ENCODE measurements around the gene NUDT2.
"Not testable (repeated sequence)": the region's sequence is repeated elsewhere in the genome, so short reads cannot be mapped to it uniquely, and the experiment has no call there.

NUDT2 gene

DNA sequence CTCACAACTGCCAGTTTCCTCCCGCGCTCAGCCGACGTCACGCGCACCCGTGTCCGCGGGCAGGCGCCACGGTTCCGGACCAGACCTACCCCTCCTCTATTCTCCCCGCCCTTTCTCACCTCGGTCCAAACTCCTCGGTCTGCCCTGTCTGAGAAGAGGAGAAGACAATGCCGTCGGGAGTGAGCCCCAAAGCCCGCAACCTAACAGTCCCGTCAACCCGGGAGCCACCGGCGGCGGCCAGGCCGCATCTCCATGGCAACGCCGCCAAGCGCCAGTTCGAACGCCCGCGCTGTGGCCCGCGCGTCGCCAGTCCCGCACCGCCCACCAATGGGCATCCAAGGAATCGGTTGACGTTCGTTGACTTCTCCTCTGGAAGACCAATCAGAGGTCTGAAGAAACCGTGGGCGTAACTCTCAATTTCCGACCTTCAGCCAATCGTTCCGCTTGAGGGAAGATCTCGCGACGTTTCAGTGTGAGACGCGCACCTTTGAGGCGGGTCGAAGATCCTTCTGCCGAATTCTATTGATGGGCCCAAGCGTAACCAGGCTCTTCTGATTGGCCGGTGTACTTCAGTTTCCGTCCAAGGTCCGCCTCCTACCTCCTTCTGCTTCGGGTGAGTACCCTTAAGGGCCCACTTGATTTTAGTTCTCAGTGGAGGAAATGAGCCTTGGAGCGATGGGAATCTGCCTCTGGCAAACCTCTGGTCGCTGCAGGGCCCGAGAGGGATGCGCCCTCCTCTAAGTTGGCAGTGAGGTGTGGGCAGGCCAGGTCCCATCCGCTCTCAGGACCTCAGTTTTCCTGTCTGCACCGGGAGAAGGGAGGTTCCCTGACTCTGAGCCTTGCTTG is at the start of gene NUDT2, which contains the start of gene KIF24:
NUDT2 (plus strand) TSS at position 583 of the 846 bp plus-strand sequence. CDS start 9,471 bp downstream, outside the sequence.
KIF24 (minus strand) TSS at position 282 of the 846 bp plus-strand sequence. CDS start 17,922 bp downstream, outside the sequence.
- peak; percentile 89 to 90 for DNase-seq (ENCODE audit: low read depth in 2 of 2, low spot score in 1 of 2)

DNA sequence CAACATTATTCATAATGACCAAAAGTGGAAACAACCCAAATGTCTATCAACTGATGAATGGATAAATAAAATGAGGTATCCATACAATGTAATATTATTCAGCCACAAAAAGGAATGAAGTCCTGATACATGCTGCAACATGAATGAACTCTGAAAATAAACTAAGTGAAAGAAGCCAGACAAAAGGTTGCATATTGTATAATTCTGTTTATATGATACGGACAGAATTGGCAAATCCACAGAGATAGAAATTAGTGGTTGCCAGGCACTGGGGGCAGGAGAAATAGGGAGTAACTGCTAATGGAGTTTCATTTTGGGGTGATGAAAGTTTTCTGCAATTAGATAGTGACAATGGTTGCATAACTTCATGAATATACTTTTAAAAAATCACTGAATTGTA is 47.3 kb upstream of the NUDT2 start:
- no peak for DNase-seq (ENCODE audit: low read depth in 2 of 2, low spot score in 1 of 2)

DNA sequence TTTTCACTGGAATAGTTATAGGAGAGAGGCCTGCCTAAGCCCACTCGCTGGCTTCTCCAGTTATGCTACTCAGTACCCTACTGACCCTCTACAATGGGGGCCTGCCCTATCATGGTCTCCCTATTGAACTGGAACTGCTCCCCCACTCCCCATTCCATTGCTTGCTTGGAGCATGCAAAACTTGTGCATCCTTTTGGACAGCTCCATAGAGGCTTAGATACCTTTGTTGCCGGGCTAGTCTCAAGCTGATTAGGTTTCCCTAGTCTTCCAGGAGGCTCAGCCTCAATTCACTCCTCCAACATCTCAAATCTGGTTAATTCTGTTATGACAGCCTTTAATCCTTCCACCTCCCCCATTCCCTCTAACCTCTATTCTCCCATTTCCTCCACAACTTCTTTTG is 40.2 kb upstream of the NUDT2 start:
- no peak for DNase-seq (ENCODE audit: low read depth in 2 of 2, low spot score in 1 of 2)

DNA sequence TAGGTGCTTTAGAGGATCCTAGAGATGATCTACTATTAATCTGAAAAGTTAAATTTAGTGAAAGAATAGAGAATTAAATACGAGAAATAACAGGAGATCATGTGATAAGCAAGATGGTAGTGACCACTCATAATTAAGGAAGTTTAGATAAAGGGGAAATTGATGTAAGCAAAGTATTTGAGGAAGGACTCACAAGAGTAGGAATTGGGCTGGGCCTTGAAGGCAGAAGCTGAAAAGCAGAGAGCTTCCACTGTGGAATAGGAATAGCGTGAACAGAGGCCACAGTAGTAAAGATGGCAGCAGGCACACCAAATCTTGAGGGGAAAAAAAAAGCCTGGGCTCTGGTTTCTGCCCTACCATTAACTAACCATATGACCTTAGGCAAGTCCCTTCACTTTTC is 38.3 kb upstream of the NUDT2 start:
- no peak for DNase-seq (ENCODE audit: low read depth in 2 of 2, low spot score in 1 of 2)

DNA sequence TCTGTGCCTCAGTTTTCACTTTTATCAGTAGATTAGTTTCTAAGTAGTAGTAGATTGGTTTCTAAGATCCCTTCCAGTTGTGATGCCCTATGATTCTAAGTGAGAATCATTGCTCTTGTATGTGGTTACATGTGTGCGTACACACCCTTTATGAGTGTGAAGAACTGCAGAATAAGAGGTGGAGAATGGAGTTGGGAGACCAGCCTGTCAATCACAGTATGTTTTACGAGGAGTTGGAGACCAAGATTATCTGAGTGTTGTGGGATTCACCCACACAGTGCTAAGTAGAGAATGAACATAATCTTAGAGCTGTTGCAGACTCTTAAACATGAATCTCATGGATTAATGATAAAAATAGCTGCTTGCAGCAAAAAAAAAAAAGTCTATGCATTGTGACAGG is 37.9 kb upstream of the NUDT2 start:
- no peak for DNase-seq (ENCODE audit: low read depth in 2 of 2, low spot score in 1 of 2)

DNA sequence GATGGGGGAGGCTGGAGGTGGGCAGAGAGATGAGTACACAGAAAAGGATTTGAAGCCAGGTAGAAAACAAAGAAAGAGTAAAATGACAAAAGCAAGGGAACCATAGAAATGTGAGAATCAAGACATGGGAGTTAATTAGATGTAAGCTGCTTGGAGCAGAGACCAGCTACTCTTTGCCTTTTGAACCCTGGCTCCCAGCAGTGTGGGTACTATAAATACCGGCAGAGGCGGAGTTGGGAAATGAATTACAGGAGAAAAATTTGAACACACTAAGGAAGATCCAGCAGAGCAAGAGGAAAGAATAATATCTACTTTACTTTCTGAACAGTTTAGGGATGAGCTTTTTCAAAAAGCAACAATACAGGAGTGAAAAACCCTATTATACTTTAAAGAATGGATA is 36.8 kb upstream of the NUDT2 start:
- no peak for DNase-seq (ENCODE audit: low read depth in 2 of 2, low spot score in 1 of 2)

DNA sequence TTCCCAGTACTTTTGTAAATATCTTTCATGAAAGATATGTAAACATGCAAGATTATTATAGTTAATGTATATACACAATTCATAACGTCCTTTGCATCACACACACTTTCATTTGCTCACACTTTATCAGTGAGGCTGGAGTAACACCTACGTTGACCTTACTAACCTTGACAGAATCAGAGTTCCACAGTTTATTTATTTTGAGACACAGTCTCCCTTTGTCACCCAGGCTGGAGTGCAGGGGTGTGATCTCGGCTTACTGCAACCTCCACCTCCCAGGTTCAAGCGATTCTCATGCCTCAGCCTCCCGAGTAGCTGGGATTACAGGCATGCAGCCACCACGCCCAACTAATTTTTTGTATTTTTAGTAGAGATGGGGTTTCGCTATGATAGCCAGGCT is 28.3 kb upstream of the NUDT2 start:
- DNase-seq (ENCODE audit: low read depth in 2 of 2, low spot score in 1 of 2): not testable (repeated sequence)

DNA sequence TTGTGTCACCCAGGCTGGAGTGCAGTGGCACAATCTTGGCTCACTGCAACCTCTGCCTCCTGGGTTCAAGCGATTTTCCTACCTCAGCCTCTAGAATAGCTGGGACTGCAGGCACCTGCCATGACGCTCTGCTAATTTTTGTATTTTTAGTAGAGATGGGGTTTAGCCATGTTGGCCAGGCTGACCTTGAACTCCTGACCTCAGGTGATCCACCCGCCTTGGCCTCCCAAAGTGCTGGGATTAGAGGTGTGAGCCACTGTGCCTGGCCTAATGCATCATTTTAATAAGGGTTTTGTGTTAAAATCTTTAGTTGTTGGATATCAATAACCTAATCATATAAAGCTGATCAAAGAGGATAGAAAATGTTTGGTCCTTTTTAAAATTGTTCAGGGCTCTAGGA is 21.1 kb upstream of the NUDT2 start:
- DNase-seq (ENCODE audit: low read depth in 2 of 2, low spot score in 1 of 2): not testable (repeated sequence)

DNA sequence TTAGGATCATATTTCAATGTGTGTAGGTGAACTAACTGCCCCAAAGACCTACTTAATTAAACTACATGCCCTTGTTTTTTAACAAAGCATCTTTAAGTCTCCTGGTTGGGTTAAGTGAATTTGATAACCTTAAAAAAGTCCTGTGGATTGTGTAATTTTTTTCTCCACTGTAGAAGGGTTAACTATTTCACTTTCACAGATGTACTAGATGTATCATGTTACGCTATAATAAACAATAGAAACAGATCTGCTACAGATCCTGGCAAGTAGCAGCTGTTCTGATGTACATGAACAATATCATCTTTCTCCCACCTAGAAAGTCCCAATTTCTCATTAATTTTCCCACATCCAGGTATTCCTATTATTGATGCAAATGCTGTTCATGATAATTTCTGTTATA is 19.2 kb upstream of the NUDT2 start:
- DNase-seq (ENCODE audit: low read depth in 2 of 2, low spot score in 1 of 2): no peak

DNA sequence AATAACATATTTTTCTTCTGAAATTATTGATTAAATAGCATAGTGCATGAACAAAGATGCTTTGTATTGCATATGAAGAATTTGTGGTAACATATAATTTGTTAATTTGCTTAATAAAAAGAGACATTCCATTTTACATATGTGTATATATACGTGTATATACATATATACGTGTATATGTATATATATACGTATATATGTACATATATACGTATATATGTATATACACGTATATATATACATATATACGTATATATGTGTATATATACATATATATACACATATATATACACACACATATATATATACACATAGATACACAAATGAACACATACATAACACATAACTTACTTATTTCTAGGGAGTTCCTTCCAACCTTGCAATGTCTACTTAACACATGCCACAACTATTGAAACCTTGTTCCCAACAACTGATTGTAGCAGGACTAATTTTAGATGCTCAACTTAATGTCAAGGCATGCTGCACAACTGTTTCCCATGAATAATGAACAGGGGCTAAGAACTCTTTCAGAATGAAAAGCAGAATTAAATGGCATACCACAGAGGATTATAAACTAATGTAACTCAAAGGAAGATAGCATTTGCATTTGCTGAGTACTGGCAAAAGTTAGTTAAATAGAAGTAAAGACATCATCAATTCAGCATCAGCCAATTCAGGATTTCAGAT is 17.7 kb upstream of the NUDT2 start:
- no peak for DNase-seq (ENCODE audit: low read depth in 2 of 2, low spot score in 1 of 2)

DNA sequence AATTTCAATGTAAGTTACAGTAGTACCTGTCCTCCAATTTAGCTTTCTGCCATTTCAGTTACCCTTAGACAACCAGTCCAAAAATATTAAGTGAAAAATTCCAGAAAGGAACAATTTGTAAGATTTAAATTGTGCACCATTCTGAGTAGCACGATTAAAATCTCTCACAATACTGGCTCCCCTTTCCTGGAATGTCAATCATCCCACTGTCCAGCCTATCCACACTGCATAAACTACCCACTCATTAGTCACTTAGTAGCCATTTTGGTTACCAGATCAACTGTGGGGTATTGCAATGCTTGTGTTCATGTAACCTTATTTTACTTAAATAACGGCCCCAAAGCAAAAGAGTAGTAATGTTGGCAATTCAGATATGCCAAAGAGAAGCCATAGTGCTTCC is 11.9 kb upstream of the NUDT2 start:
- no peak for DNase-seq (ENCODE audit: low read depth in 2 of 2, low spot score in 1 of 2)

DNA sequence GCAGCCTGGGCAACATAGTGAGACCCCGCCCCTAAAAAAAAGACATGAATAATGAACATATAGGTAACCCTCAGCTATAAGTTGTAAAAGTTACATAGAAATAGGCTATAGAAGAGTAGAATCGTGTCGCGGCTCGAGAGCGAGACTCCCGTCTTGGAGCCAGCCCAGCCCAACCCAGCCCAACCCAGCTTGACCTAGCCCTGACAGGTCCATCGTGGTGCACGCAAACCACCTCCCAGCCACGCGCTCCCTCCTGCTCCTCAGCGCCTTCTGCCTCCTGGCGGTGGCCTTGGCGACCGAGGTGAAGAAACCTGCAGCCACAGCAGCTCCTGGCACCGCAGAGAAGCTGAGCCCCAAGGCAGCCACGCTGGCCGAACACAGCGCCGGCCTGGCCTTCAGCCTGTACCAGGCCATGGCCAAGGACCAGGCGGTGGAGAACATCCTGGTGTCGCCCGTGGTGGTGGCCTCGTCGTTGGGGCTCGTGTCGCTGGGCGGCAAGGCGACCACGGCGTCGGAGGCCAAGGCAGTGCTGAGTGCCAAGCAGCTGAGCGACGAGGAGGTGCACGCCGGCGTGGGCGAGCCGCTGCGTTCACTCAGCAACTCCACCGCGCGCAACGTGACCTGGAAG is 11.1 kb upstream of the NUDT2 start:
- DNase-seq (ENCODE audit: low read depth in 2 of 2, low spot score in 1 of 2): no peak

DNA sequence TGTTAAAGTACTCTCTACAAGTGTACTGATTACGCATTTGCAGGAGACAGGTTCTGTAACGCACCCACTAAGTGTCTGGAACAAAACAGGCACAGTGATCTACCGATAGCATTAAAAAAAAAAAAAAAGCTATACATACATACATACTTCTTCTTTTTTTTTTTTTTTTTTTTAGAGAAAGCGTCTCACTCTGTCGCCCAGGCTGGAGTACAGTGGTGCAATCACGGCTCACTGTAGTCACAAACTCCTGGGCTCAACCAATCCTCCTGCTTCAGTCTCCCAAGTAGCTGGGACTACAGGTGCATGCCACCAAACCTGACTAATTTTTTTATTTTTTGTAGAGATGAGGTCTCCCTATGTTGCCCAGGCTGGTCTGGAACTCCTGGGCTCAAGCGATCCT is 7.9 kb upstream of the NUDT2 start:
- no peak for DNase-seq (ENCODE audit: low read depth in 2 of 2, low spot score in 1 of 2)

DNA sequence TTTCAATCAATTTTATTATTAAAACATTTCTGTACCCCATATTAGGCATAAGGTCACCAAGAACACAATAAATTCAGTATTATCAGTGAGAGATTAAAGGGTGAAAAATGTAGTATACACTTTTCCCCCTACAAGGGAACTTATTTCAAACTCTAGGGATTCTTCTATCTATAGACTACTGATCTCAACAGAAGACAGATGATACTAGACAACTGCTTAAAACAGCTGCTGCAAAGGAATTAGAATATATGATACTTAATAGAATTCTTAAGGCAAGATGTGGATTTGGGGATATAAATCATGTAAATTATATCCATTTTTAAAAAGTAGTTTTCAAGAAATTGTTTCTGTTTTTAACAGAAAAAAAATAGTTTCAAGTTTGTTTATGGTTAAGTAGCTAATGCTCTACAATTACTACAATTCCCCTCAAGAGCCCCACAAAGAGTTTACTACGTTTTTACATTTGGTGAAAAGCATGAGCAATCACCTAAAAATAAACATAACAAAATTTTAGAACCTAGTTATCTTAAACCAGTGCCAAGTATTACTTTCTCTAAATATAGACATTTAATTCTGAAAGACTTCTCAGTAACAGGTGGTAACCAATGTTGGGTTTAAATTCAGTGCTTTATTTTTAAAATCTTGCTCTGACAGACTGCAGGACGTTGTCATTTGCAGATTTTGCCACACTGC is 6.3 kb upstream of the NUDT2 start:
- no peak for DNase-seq (ENCODE audit: low read depth in 2 of 2, low spot score in 1 of 2)

DNA sequence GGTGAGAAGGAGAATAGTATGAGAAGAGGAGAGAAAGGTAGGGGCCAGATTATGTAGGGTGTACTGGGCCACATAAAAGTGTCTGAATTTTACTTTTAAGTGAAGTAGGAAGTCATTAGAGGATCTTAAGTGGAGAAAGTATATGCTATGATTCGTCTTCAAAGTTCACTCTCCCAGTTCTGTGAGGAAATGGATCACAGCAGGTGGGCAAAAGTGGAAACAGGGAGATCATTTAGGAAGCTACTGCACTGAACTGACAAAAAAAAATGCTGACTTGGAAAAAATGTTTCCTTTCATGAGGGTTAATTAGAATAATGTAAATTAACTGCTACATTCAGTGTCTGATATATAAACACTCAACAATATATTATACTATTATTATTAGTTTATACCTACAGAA is 2.7 kb upstream of the NUDT2 start:
- no peak for DNase-seq (ENCODE audit: low read depth in 2 of 2, low spot score in 1 of 2)

DNA sequence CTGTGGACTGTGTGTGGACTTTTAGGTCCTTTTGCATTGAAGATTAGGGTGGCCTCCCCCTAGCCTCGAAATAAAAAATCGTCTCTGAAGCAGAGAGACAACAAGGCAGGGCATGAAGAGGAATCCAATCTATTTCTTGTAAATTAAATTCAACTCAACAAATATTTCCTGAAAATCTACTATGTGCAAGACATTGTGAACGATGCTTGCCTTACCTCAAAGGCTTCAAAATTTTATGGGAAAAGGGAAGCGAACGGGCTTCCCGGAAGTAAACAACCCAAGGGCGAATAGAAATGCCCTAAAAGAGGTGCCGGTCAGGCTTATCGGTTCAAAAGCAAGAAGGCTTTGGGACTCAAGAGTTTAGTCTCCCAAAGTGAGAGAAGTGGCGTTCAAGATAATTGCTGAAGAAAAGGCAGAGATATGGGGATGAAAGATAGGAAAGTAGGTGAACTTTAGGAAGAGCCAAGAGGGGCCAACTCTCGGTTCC is 826 bp upstream of the NUDT2 start:
- DNase-seq (ENCODE audit: low read depth in 2 of 2, low spot score in 1 of 2): no peak

DNA sequence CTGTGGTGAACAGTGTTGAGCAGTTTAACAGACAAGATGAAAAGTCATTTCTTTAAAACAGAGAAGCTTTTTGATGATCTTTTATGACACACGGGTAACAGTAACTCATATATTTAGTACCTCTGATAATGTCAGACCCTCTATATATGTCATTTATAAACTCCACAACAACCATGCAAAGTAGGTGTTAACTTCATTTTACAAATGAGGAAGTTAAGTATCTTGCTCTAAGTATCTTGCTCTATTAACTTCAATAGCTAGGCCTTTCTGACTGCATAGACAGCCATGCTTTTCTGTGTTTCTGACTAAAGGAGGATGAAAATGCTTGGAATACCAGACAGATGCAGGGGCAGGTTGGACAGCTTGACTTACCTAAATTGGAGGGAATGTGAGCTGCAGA is 1.8 kb downstream of the NUDT2 start:
- no peak for DNase-seq (ENCODE audit: low read depth in 2 of 2, low spot score in 1 of 2)

DNA sequence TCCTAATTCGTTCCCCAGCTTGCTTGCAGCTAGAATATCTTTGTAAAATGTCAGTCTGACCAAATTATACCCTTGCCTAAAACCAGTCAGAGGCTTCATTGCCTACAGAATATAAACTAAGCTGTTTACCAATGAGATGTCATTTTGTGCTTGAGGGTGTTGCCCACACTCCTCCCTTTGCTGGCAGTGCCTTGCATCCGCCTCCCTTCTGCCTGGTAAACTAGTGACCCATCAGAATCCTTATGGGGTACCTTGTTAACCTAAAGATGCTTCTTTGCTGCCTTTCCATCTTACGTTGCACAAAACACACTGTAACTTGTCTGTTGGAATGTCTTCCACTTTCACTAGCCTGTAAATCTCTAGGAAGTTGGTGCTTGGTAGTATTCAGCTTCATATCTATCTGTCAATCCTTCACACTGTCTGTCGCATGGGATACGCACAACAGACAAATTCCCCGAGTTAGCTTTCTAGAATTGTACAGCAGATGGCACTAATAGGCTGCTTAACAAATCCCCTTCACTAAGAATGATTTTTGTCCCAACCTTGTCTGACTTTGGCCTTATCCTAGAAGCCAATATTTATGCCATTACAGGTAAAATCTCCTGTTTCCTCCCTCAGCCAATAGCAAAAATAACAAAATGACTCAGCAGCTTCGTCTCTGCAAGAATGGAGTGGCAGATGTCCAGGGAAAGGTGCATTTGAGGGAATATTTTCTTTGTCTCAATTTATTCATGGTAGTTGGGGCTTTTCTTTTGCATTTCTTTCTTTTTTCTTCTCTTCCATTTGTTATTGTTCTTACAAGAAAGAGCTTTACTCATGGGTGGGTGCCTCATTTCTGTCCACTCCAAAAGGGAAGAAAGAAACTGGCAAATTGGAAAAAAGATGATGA is 3.0 kb downstream of the NUDT2 start:
- DNase-seq (ENCODE audit: low read depth in 2 of 2, low spot score in 1 of 2): no peak

DNA sequence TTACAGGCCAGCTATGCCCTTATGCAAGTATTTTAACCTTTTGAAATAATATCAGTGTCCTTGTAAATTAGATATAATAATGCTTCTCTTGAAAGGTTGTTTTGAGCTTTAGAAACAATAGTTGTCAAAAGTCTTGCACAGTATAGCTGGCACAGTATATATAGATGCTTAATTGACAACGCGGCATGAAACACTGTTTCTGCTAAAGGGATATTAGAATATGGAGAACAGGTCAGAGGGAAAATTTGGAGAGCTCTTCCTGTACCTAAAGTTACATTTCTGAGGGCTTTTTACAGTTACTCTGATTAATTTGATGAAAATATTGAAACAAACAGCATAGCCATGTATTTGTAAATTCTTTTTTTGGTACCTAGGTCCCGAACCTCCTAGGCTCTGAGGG is 4.5 kb downstream of the NUDT2 start:
- no peak for DNase-seq (ENCODE audit: low read depth in 2 of 2, low spot score in 1 of 2)

DNA sequence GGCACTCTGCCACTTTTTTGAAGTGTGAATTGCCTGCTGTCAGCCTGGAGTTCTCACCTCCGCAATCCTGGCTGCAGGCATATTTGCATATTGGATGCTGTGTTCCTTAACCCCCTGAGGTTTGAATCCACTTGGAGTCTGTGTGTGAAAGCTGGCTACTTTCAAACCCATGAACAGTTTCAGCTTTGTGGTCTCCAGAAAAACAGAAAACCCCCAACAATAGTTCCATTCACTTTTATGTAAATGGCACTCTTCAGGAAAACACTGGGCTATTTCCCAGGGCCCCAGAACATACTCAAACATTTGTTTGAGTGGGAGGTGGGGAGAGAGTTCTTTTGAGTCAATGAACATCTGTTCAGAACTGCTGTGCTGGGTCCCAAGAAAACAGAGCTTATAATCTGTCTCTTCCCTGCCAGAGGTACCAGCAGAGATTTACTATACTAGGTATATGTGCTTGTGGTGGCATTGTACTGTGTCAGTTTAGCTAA is 5.0 kb downstream of the NUDT2 start:
- no peak for DNase-seq (ENCODE audit: low read depth in 2 of 2, low spot score in 1 of 2)
